Measurements from ENCODE around the gene TMX4.
A peak's percentile ranks its signal among the peaks of the same experiment; 100 is the strongest.
"Not testable (repeated sequence)": the region's sequence is repeated elsewhere in the genome, so short reads cannot be mapped to it uniquely, and the experiment has no call there.

TMX4 gene, protein sequence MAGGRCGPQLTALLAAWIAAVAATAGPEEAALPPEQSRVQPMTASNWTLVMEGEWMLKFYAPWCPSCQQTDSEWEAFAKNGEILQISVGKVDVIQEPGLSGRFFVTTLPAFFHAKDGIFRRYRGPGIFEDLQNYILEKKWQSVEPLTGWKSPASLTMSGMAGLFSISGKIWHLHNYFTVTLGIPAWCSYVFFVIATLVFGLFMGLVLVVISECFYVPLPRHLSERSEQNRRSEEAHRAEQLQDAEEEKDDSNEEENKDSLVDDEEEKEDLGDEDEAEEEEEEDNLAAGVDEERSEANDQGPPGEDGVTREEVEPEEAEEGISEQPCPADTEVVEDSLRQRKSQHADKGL

DNA sequence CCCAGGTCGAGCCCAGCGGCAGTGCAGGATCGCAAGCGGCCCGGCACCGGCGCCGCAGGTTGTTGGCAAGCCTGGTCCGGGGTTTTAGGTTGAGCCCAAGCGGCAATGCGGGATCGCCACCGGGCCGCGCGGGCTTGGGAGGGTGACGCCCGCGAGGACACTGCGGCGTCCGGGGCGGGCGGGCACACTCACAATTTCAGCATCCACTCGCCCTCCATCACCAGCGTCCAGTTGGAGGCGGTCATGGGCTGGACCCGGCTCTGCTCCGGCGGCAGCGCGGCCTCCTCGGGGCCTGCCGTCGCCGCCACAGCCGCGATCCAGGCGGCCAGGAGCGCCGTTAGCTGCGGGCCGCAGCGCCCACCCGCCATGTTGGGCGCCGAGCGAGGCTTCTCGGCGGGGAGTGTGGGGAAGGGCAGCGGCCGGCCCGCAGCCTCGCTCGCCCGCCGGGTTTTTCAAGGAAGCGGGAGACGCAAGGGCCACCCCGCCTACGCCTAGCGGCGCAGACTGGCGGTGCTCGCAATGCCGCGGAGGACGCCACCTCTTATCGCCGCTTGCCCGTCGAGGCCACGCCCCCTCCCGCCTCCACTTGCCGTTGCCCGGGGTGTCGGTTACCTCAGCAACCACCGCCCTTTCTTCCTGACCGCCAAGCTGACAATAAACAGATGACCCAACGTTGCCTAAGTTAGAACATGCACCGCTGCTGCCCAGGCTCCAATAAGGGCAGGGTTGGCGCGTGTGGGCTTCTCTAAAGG is at the start of gene TMX4:
TSS of gene TMX4 (minus strand) at position 516 of the 752 bp plus-strand sequence. CDS start at position 368, 148 bp downstream.
- DNase-seq, result peak; percentile 99

DNA sequence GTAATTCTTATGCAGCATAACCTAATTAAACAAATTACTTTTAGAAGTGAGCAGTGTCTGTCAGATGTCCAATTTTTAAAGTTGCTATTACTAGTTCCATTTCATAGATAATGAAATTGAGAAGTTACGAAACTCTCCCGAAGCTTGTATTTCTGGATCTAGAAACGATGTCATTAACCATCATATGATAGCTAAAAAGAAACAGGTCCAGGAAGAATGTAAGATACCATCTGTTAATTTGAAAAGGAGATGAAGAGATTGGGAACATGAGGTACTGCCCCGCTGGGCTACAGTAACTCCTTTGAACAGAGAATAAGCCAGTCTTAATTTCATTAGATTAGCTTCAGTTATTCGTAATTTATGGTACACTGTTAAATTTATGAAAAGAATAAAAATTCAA is 47.5 kb upstream of the TMX4 start:
- DNase-seq, result no peak

DNA sequence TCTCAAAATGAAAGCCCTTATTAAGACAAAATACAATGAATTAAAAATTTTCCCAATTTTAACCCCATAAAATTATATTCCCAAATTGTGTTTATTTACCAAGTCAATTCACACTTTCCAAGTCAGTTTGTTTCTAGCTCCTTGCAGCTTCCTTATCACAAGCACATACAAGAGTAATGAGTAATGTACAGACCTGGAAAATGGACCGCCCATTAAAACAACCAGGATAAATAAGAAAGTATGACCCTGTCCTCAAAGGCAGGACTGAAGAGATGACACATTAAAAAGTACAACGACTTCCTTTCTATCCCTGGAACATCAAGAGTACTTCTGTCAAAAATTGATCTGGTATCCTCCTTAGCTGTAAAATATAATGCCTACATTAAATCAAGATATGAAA is 47.1 kb upstream of the TMX4 start:
- DNase-seq, result no peak

DNA sequence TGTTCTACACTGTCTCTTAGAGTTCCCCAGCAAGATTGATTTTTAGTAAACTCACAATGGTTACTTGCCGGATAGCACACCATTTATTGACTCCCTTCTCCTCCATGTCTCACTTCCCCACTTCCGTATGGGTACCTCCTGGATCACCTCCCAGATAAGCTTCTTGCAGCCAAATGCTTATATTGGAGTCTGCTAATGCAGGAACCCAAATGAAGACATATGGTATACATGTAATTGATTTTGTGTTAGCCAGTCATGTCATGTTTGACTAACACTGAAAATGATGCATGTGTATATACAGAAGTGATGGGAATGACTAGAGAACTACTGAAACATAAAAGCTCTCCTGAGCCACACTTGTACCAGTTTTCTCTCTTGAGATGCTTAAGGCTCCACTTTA is 46.1 kb upstream of the TMX4 start:
- no peak for DNase-seq

DNA sequence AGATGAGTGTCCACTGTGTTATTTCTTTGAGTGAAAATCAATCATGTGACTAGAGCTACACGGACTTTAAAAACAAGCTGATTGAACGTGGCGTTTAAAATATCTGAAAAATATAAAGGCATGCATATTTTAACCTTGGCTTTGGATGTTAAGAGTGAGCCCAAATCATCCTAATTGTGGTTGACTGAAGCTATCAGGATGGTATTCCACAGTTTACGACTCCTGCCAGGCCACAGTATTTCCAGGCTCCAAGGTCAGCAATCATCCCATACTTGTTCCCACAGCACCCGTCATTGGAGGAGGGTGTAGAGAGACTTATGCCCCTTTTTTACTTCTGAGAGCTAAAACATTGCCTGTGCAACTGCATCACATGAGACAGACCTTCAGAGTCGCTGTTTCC is 43.2 kb upstream of the TMX4 start:
- no peak for DNase-seq

DNA sequence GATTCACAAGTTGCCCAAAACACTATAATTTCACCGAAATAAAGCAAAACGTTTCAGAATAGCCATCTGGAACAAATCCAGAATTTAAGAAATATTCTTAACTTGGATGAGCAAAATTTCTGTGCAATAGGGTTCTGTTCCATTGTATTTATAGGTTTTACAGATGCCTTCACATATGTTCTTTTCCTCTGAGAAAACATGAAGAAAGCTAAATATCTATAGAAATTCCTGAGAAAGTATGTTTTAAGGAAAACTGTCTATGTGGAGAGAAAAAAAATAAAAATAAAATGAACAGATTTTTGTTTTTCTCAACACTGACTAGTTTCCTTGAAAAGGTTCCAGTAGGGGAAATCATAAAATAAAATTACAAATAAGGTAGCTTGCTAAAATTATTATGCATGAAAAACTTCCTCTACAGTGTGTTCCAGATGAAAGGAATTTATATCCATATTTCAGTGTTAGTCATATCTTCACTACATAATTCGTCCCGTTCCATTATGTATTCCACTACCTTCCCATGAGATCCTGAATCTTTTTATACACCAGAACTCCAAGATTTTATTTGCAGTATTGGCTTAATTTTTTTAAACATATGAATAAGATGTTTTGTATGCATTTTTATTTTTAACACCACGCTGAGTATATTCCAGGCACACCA is 42.4 kb upstream of the TMX4 start:
- DNase-seq, result no peak

DNA sequence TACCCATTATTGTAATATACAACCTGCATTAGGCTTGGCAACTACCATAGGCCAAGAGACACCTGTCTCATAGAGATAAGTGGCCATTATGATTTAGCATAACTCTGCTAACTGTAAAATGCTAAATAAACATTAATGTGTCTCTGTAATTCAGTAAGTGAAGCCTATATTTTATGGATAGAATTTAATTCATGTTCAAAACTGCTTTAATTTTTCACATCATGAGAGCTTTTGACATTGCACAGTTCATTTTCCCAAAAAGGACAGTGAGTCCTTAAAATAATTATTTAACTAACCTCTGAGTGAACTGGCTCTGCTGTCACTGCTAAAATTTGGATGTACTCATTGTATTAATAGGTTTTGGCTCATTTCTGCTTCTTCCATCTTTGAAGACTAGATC is 41.4 kb upstream of the TMX4 start:
- DNase-seq, result no peak

DNA sequence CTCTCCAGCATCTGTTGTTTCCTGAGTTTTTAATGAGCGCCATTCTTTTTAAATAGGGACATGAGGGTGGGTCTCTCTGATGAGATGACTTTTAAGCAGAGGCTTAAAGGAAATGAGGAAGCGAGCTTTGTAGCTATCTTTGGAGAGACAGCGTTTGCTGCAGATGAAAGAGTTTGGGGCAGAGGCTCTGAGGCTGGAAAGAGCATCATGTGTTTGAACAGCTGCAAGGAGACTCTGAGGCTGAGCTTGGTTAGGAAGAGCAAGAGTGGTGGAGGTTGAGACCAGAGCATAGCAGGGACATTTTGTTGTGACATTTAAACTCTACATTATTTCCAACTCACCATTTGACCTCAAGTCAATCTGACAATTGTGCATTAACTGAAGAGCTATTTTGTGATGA is 38.3 kb upstream of the TMX4 start:
- DNase-seq, result peak; percentile 26

DNA sequence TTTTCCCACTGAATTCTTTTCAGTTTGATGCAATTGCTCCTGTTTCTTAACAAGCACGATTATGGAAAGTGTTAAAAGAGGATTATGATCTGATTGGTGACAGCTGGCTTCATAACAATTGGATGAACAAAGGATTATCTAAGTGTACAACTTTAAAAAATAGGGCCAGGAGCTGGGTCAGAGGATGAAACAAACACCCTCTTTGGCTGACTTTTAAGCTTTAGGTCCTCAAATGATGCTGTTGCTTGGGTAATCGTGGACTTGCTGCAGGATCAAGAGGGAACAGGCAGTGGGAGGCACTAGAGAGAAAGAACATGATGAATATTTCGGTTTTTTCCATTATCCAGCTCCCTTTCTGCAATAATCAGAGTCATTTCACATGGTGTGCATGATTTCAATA is 35.5 kb upstream of the TMX4 start:
- DNase-seq, result no peak

DNA sequence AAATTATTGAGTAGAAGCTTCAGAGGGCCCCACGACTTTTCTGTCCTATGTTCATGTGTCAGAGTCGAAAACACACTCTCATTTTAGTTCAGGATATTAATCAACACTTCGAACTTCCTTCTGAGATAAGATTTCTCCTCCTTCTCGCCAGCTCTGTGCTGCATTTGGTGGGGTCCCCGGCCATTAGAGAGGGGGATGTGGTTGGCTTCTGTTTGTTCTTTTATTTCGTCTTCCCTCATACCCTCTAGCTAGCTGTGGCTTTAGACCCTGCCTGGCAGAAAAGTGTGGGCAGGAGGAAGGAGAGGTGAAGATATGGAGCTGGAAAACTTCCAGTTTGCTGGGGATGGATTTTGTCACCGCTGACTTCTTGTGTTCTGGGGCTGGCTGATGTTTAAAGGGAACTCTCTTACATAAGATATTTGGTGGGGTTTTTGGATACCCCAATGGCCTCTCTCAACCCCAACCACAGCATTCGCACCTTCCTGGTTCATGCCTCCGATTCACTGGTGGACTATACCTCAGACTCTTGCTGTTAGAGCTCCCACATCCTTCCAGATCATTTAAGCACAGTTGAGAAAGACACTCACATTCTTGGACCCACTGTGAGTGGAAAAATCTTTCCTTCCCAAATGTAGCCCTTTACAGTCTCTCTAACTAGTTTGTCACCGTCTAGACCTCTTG is 30.7 kb upstream of the TMX4 start:
- no peak for DNase-seq

DNA sequence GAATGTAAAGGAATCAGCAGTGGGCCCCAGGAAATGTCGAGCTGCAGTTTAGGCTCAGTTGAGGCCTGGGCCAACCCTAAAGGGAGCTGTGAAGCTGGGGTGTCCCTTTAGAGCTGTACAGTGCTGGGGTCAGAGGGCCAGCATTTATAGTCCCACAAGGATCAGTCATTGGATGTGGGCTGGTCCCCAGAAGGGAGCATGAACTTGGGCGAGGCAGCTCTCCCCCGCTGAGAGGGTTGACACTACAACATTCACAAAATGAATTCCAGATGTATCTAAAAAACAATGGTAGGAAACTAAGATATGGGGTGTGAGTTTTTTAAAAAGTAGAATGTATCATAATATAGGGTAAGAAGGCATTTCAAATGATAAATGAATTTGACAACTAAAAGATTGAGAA is 29.7 kb upstream of the TMX4 start:
- no peak for DNase-seq

DNA sequence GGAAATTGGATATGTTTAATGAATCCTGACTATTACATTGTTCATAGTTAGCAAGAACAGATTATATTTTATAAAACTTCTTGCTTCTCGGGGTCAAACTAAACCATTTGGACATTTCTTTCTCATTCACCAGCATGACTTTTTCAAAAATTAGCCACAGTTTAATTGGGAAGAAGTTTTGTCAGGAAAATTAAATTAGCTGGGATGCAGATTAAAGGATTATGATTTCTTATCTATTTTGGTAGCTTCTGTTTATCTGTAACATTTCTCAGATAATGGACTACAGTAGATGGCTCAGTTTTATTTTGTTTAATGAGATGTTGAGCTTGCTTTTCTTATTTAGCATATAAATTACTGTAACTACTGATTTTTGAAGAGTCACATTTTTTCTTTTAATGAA is 26.4 kb upstream of the TMX4 start:
- no peak for DNase-seq

DNA sequence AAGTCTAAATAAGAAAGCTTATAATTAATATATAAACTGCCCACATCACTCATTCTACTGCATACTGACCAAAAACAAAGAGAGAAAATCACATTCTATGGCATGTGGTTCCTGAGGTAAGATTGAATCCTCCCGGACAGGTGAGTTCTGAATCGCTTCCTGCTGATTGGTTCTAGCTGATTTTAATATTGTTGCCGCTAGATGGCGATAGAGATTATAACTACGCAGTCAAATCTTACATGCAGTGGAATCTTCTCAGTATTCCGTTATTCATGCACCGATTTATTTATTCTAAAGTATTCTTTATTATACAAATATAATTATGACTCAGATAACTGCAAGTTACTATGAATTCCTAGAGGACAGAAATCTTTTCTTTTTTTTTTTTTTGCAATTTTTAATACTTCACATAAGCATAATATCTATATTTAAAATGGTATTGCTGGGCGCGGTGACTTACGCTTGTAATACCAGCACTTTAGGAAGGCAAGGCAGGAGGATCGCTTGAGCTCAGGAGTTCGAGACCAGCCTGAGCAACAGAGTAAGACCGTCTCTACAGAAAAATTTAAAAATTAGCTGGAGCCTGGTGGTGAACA is 24.2 kb upstream of the TMX4 start:
- peak; percentile 95 for DNase-seq

DNA sequence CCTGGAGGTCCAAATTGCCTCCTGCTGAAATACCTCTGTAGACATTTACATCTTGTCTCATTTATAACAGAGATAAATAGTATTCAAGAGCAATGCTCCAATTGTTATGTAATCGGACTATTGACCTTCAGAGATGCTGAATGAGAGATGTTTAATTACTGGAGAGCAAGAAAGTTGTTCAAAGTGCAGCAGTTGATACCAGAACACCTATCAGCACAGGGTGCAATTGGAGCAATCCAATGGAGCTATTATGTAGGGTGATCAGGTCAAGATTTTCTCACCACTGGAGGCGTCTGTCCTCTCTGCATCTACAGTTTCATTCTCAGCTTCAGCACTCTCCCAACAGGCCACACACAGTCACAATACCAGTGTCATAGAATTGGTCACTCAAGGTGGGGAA is 19.5 kb upstream of the TMX4 start:
- no peak for DNase-seq

DNA sequence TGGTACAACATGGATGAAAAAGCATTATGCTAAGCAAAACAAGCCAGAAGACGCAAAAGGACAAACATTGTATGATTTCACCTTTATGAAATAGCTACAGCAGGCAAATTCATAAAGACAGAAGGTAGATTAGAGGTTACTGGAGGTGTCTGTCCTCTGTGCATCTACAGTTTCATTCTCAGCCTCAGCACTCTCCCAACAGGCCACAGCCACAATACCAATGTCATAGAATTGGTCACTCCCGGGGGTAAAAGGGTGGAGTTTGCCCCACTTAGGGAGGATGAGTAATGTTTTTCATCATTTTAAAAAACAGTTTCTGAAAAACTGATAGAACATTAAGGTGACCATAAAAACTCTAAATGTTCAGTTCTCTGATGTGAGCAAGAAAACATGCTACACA is 17.2 kb upstream of the TMX4 start:
- no peak for DNase-seq

DNA sequence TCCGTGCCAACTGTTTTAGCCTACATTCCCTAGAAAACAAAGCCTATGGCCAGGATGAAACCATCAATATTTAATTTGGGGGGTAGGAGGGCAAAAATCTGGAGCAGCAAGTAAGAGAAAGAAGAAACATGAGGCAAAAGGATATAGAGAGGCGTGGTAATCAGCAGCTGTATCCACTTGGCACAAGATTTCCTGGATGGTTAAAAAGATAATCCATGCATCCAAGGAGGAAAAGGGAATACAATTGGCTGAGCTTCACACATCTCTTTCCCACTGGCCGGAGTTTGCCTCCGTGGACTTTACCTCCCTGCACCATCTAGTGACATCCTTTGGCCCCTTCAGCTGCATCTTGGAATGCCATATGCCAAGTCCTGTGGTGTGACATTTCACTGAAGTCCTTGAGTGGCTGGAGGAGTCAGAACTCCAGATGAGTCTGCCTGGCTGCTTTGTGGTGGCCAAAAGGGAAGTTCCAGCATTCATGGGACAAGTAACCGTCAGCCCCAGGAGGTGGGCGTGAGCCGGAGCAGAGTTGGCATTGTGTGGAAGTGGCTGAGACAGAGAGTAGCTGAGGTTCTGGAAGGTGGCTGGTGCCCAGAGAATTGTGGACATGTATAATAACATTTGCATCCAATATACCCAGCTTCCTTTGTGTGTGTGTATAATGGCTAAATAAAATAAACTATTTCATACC is 13.7 kb upstream of the TMX4 start:
- no peak for DNase-seq

DNA sequence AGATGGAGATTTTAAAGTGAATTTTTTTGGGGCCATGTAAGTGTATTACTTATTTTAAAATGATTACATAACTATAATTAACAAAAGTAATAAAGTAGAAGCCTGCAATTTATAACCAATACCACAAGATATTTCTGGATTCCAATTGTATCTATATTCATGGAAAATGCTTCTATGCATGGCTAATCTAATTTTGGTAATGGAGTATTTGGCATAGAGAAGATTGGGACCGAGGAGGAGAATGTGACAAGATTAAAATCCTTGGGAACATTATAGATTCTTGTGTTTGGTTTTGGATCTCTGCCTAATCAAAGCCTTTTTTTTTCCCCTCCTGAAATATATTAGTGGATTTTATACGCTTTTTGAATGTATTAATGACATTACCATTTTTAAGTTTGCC is 12.9 kb upstream of the TMX4 start:
- DNase-seq, result no peak

DNA sequence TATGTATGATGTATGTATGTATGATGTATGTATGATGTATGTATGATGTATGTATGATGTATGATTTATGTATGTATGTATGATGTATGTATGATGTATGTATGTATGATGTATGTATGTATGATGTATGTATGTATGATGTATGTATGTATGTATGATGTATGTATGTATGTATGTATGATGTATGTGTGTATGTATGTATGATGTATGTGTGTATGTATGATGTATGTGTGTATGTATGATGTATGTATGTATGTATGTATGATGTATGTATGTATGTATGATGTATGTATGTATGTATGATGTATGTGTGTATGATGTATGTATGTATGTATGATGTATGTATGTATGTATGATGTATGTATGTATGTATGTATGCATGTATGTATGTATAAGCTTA is 12.0 kb upstream of the TMX4 start:
- not testable (repeated sequence) for DNase-seq

DNA sequence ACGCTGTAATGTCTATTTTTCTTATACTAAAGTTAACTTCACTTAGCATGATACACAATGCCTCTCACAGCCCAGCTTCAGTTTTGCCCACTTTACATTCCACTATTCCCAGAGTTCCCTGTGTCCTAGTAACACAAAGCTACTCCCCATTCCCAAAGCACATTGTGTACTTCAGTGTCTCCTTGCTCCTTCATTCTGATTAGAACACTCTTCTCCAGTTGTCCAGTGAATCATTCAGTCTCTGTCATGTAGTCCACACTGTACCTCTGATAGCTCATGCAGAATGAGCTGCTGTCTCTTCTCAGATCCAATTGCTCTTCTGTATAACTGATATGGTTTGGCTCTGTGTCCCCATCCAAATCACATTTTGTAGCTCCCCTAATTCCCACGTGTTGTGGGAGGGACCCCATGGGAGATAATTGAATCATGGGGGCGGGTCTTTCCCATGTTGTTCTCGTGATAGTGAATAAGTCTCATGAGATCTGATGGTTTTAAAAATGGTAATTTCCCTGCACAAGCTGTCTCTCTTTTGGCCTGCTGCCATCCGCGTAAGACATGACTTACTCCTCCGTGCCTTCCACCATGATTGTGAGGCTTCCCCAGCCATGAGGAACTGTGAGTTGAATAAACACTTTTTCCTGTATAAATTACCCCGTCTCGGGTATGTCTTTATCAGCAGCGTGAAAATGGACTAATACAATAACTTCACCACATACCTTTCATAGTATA is 2.1 kb upstream of the TMX4 start:
- DNase-seq, result no peak

DNA sequence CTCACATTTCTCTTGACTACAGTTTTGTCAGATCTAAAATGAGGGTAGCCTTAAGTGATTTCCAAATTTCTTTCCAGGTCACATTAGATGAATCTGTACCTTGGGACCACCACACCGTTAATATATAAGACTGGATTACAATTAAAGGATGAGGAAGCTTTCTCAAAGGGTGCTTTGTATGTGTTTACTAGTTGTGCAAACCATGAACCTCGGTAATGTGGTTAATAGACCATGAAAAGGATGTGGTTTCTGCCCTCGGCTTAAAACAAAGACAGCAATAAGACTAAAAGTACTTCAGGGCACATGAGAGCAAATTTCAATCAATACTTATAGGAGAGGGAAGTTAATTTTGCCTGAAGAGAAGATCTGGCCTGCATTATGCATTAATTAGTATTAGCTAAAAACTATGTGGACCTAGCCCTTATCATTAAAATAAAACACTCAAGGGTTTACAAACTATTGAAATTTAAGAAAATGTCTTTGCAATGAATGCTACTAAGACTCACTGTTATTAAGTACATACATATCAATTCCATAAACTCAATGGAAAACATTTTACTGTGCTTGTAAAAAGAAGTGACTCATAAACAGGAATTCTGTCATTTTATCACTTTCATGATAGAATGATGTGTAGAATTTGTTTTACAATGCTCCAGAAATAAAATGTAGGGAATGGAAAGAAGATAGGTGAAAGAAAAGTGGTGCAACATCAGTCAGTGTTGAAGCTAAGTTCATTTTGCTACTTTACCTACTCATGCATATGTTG is 936 bp upstream of the TMX4 start:
- DNase-seq, result peak; percentile 75

DNA sequence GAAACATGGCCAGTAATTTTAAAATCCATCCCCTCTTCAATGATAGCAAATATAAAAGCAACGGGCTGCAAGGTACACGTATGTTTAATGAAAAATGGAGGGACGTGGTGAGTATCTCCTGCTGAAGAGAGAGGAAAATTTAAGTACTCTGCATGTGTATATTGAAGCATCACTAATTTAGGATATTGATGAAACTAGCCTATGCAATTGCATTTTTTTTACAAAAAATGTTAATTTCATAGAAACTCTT is 362 bp upstream of the TMX4 start:
- no peak for DNase-seq

DNA sequence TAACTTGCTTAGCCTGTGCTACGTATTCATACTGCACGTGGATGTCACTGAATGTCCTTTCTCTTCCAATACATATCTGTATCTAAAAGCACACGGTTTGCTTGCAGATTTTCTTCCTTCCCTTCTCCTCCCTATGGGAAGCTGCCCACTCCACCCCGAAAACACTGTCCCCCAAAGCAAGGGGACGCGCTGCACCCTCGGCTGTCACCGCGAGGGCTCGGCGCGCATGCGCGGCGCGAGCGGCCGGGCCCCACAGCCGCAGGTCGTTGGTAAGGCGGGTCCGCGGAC is 659 bp downstream of the TMX4 start:
- peak; percentile 93 for DNase-seq
